ENCODE data around the gene GPR87. TPM values are rescaled to one million over a fixed set of nuclear protein-coding genes. Genes with fewer than 3 reads are reported as not detected.

GPR87 gene
- total RNA-seq, 1 donor from 2014 or later, result 15.5 TPM

DNA sequence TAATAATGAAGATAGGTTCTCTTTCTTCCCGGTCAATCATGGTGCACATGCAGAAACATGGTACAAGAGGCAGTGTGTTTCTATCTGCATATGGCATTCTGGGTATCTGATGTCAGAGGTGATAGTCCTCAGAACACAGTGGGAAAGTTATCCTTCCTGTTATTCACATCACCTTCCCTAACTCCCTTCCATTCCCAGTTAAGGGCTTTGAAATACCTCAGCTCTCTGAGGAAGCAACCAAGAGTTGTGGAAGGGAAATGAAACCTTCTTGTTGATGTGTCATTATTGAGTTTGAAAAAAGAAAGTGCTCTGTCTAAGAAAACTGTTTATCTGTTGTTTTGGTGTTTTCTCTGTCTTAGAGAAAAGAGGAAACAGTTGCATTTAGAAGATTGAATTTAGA is 34.6 kb upstream of the GPR87 start:
- Histone ChIP-seq H3K9ac (ENCODE audit: low read length) (no peak overlapping the region), H3K4me3 (ENCODE audit: insufficient read depth, low read depth, low read length) (no peak overlapping the region), H3K4me1 (ENCODE audit: insufficient read depth, low read length) (no peaks in the 10 kb centered on the region), H3K9me3 (ENCODE audit: insufficient read depth, low read depth, low read length) (no peaks in the 10 kb centered on the region), H2AFZ (ENCODE audit: low read depth, low read length) (no peak overlapping the region), H4K20me1 (ENCODE audit: insufficient read depth, low read length) (no peaks in the 10 kb centered on the region), H3K27me3 (ENCODE audit: insufficient read depth, low read length) (no peaks in the 10 kb centered on the region), H3K79me2 (ENCODE audit: insufficient read depth, low read length) (no peaks in the 10 kb centered on the region), H3K27ac (ENCODE audit: low read depth, low read length) (no peak overlapping the region), H3K4me2 (ENCODE audit: low read length) (no peak overlapping the region), H3K36me3 (ENCODE audit: insufficient read depth, low read length) (no peaks in the 10 kb centered on the region)
- H3K36me3 Mint-ChIP-seq (ENCODE audit: low read depth, unreplicated experiment), result no peaks in the 10 kb centered on the region
- H3K27me3 Mint-ChIP-seq (ENCODE audit: low read depth, unreplicated experiment), result no peaks in the 10 kb centered on the region
- H3K4me3 Mint-ChIP-seq (ENCODE audit: unreplicated experiment), result no peak overlapping the region
- H3K9me3 Mint-ChIP-seq (ENCODE audit: unreplicated experiment), result no peaks in the 10 kb centered on the region
- no peak for FAIRE-seq
- TF ChIP-seq, protein P1, sequence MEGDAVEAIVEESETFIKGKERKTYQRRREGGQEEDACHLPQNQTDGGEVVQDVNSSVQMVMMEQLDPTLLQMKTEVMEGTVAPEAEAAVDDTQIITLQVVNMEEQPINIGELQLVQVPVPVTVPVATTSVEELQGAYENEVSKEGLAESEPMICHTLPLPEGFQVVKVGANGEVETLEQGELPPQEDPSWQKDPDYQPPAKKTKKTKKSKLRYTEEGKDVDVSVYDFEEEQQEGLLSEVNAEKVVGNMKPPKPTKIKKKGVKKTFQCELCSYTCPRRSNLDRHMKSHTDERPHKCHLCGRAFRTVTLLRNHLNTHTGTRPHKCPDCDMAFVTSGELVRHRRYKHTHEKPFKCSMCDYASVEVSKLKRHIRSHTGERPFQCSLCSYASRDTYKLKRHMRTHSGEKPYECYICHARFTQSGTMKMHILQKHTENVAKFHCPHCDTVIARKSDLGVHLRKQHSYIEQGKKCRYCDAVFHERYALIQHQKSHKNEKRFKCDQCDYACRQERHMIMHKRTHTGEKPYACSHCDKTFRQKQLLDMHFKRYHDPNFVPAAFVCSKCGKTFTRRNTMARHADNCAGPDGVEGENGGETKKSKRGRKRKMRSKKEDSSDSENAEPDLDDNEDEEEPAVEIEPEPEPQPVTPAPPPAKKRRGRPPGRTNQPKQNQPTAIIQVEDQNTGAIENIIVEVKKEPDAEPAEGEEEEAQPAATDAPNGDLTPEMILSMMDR (IDR thresholded peaks at IDR 0.05; ENCODE audit: insufficient read depth, low read depth, low read length), result no peak
- no peak for TF ChIP-seq EZH2 (IDR thresholded peaks at IDR 0.05; ENCODE audit: insufficient read depth, low read length)
- no peak for DNase-seq (ENCODE audit: low read depth)
- H3K4me1 Mint-ChIP-seq (ENCODE audit: low read depth, unreplicated experiment), result peaks cover 19% of the 10 kb centered on the region
- no peak overlapping the region for H3K27ac Mint-ChIP-seq (ENCODE audit: unreplicated experiment)

DNA sequence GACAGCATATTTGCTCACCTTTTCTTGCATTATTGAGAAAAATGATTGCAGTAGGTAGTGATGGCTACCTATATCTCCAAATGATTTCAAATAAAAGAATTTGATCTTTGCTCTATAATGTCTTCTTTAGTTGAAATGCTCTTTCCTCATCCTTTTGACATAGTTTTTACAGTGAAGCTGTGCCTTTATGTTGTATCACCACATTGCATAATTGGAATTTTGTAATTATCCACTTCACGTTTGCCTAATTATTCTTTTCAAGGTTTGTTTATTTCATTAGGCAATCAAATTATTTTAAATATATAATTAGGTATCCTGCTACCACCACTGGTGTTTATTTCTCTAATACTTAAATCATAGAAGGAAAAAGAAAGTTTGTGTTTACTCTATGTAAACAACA is 34.0 kb upstream of the GPR87 start:
- Histone ChIP-seq H3K79me2 (ENCODE audit: insufficient read depth, low read length) (no peaks in the 10 kb centered on the region), H3K27ac (ENCODE audit: low read depth, low read length) (no peak overlapping the region), H3K9ac (ENCODE audit: low read length) (no peak overlapping the region), H3K27me3 (ENCODE audit: insufficient read depth, low read length) (no peaks in the 10 kb centered on the region), H3K4me2 (ENCODE audit: low read length) (no peak overlapping the region), H3K9me3 (ENCODE audit: insufficient read depth, low read depth, low read length) (no peaks in the 10 kb centered on the region), H2AFZ (ENCODE audit: low read depth, low read length) (no peak overlapping the region), H3K4me3 (ENCODE audit: insufficient read depth, low read depth, low read length) (no peak overlapping the region), H4K20me1 (ENCODE audit: insufficient read depth, low read length) (no peaks in the 10 kb centered on the region), H3K4me1 (ENCODE audit: insufficient read depth, low read length) (no peaks in the 10 kb centered on the region), H3K36me3 (ENCODE audit: insufficient read depth, low read length) (no peaks in the 10 kb centered on the region)
- H3K4me3 Mint-ChIP-seq (ENCODE audit: unreplicated experiment), result no peak overlapping the region
- H3K27me3 Mint-ChIP-seq (ENCODE audit: low read depth, unreplicated experiment), result no peaks in the 10 kb centered on the region
- no peaks in the 10 kb centered on the region for H3K9me3 Mint-ChIP-seq (ENCODE audit: unreplicated experiment)
- no peaks in the 10 kb centered on the region for H3K36me3 Mint-ChIP-seq (ENCODE audit: low read depth, unreplicated experiment)
- H3K27ac Mint-ChIP-seq (ENCODE audit: unreplicated experiment), result no peak overlapping the region
- H3K4me1 Mint-ChIP-seq (ENCODE audit: low read depth, unreplicated experiment), result peaks cover 23% of the 10 kb centered on the region
- TF ChIP-seq, protein P1 (IDR thresholded peaks at IDR 0.05; ENCODE audit: insufficient read depth, low read depth, low read length), result no peak
- TF ChIP-seq EZH2 (IDR thresholded peaks at IDR 0.05; ENCODE audit: insufficient read depth, low read length), result no peak
- DNase-seq (ENCODE audit: low read depth) (no peak), FAIRE-seq (no peak)

DNA sequence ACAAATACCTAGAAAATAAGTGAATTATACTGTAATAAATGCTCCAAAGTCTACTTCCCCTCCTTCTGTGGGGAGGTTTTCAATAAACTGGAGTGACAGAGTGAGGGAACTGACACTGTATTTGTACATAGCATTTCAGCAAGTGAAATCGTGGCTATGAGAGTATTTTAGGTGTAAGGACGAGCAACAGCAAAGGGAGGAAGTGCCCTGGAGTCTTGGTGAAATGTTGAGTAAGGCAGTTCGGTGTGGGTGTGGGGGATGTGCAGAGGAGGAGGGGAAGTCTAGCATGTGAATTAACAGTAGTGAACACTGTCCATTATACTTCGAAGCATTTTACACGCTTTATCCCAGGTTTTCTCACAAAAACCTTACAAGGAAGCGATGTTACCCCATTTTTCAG is 30.8 kb upstream of the GPR87 start:
- DNase-seq (ENCODE audit: low read depth) (no peak), FAIRE-seq (no peak)
- Mint-ChIP-seq H3K36me3 (ENCODE audit: low read depth, unreplicated experiment) (no peaks in the 10 kb centered on the region), H3K9me3 (ENCODE audit: unreplicated experiment) (no peaks in the 10 kb centered on the region), H3K4me1 (ENCODE audit: low read depth, unreplicated experiment) (peaks cover 23% of the 10 kb centered on the region), H3K27me3 (ENCODE audit: low read depth, unreplicated experiment) (no peaks in the 10 kb centered on the region), H3K4me3 (ENCODE audit: unreplicated experiment) (no peak overlapping the region), H3K27ac (ENCODE audit: unreplicated experiment) (peak overlapping the region; percentile 78)
- no peaks in the 10 kb centered on the region for H3K4me1 ChIP-seq (ENCODE audit: insufficient read depth, low read length)
- H3K9ac ChIP-seq (ENCODE audit: low read length), result no peak overlapping the region
- TF ChIP-seq, protein P1 (IDR thresholded peaks at IDR 0.05; ENCODE audit: insufficient read depth, low read depth, low read length), result no peak
- TF ChIP-seq EZH2 (IDR thresholded peaks at IDR 0.05; ENCODE audit: insufficient read depth, low read length), result no peak
- no peaks in the 10 kb centered on the region for H3K9me3 ChIP-seq (ENCODE audit: insufficient read depth, low read depth, low read length)
- no peaks in the 10 kb centered on the region for H4K20me1 ChIP-seq (ENCODE audit: insufficient read depth, low read length)
- H2AFZ ChIP-seq (ENCODE audit: low read depth, low read length), result no peak overlapping the region
- H3K4me2 ChIP-seq (ENCODE audit: low read length), result no peak overlapping the region
- no peaks in the 10 kb centered on the region for H3K79me2 ChIP-seq (ENCODE audit: insufficient read depth, low read length)
- H3K27ac ChIP-seq (ENCODE audit: low read depth, low read length), result no peak overlapping the region
- H3K36me3 ChIP-seq (ENCODE audit: insufficient read depth, low read length), result no peaks in the 10 kb centered on the region
- no peaks in the 10 kb centered on the region for H3K27me3 ChIP-seq (ENCODE audit: insufficient read depth, low read length)
- H3K4me3 ChIP-seq (ENCODE audit: insufficient read depth, low read depth, low read length), result no peak overlapping the region

Data from astrocyte (in vitro differentiated cells and primary cell).